Neural progenitor cell (in vitro differentiated cells): ENCODE data around the gene PADI2.

Experiments
- CTCF ChIP-seq: fragments of 200-600 bp; sonication (generic); IDR thresholded peaks from 2 replicates; pipeline ENCODE4 v1.5.1; 2017; ENCODE audit warnings: antibody characterized with exemption, mild to moderate bottlenecking
- EZH2 ChIP-seq: fragments of 200-600 bp; sonication (generic); IDR thresholded peaks from 2 replicates; pipeline ENCODE4 v1.6.1; 2017; ENCODE audit warnings: antibody characterized with exemption, mild to moderate bottlenecking, moderate library complexity
- EZH2phosphoT487 ChIP-seq: fragments of 200-600 bp; sonication (generic); IDR thresholded peaks from 2 replicates; pipeline ENCODE4 v1.6.1; 2017; ENCODE audit warnings: antibody characterized with exemption

DNA sequence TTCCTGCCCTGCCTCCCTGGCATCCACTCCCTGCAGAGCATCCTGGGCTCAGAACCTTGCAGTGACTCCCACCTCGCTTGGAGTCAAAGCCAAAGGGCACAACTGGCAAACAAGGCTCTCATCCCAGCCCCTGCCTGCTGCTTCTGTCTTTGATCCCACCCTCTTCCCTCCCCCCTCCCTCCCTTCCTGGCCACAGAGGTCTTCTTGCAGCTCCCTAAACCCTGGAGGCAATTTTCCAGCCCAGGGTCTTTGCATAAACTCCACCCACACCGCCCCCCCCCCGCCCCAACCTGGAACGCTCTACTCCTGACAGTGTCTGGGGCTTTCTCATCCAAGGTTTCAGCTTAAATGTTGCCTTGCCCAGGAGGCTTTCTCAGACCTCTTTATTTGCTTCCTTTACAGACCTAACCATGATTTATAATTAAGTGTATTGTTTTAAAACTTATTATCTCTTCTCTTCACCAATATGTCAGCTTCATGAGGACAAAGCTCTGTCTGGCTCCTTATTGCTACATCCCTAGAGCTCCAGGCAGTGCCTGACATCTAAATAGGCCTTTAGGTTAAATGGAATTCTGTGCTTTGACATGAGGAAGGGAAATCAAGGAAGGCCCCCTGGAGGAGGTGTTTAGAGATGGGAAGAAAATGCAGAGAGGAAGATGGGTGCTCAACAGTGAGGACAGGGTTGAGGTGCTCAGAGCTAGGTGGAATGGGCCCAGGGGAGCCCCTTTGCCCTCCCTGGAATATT is 48.0 kb upstream of the PADI2 start:
- no peak for TF ChIP-seq EZH2phosphoT487
- TF ChIP-seq EZH2 = no peak
- TF ChIP-seq CTCF = no peak
